K562 (cell line): ENCODE data around the gene PARD3. TPM values are rescaled to one million over a fixed set of nuclear protein-coding genes. Genes with fewer than 3 reads are reported as not detected.
A peak's percentile ranks its signal among the peaks of the same experiment; 100 is the strongest.

Experiments used
- ATAC-seq: fragments of 200-7000 bp; cut with Tn5 transposase; 3 replicates; pipeline ENCODE4 v1.9.1; 2020; ENCODE audit warnings: moderate library complexity
- BruUV-seq: library from RNA; stranded (reverse); fragments of 400-500 nt; replicated peaks from 2 replicates; lab custom pipeline; 2021; lab: Mats Ljungman, UMichigan
- CTCF ChIA-PET: fragments of 300-600 bp; formaldehyde crosslinking; extraction: SDS; loops from one replicate; lab custom pipeline; 2021; ENCODE audit warnings: low intra/inter-chr PET ratio; lab: Yijun Ruan, JAX
- POLR2A ChIA-PET: fragments of 300-600, 350-650 bp; sonication (Branson Sonifier 250); formaldehyde crosslinking; extraction: SDS; loops from one replicate; lab custom pipeline; 2021; ENCODE audit warnings: antibody characterized with exemption, inconsistent platforms; lab: Yijun Ruan, JAX
- DNase-seq, 4 experiments: peaks; one replicate each; pipeline versions ENCODE4 v3.0.0 to v3.0.0-alpha.2; 2011 to 2018; ENCODE audit warnings: low spot score in 3 of 4, mixed read lengths in 3 of 4; ENCODE audit errors: extremely low read depth in 1 of 4
- FAIRE-seq: peaks from 2 replicates; lab custom pipeline; 2011; peaks lifted over from hg19 to GRCh38; lab: Jason Lieb, UNC
- H2AFZ ChIP-seq: 2 replicates; pipeline ENCODE4 v1.6.0; 2011; ENCODE audit warnings: low read depth, low read length, control low read depth, inconsistent platforms
- H3K27ac ChIP-seq: fragments of 200-600 bp; 3 replicates; pipeline ENCODE4 v1.8.0; 2011; ENCODE audit warnings: low read depth, mild to moderate bottlenecking, control low read depth, inconsistent platforms, low read length, moderate library complexity, mixed read lengths; ENCODE audit errors: extremely low read depth
- H3K27me3 ChIP-seq, 2 experiments: fragments of 300-600 bp in 1 of 2; 2 replicates in 1 of 2; 3 replicates in 1 of 2; pipeline versions ENCODE4 v1.6.0 to v1.8.0; 2011; ENCODE audit warnings: inconsistent platforms in 2 of 2, low read length in 2 of 2, mild to moderate bottlenecking in 1 of 2, mixed read lengths in 1 of 2, moderate library complexity in 1 of 2; ENCODE audit not compliant: control insufficient read depth in 2 of 2, insufficient read depth in 2 of 2
- H3K36me3 ChIP-seq: fragments of 300-600 bp; 3 replicates; pipeline ENCODE4 v1.8.0; 2011; ENCODE audit warnings: mild to moderate bottlenecking, low read length, inconsistent platforms; ENCODE audit not compliant: control insufficient read depth, insufficient read depth
- H3K4me1 ChIP-seq, 2 experiments: fragments of 200-600 bp in 1 of 2; replicated peaks in 1 of 2; 2 replicates in 1 of 2; 3 replicates in 1 of 2; pipeline versions ENCODE4 v1.5.1 to v1.8.0; 2011; ENCODE audit warnings: inconsistent platforms in 2 of 2, low read length in 2 of 2, mild to moderate bottlenecking in 1 of 2, mixed read lengths in 1 of 2, moderate library complexity in 1 of 2; ENCODE audit not compliant: control insufficient read depth in 2 of 2, insufficient read depth in 2 of 2
- H3K4me2 ChIP-seq: 2 replicates; pipeline ENCODE4 v1.6.1; 2011; ENCODE audit warnings: low read length, control low read depth, inconsistent platforms, mixed read lengths; ENCODE audit not compliant: insufficient read depth
- H3K4me3 ChIP-seq: fragments of 200-600 bp; sonication (generic), shearing (Covaris generic); 2 replicates; pipeline ENCODE4 v1.5.1; 2016; ENCODE audit warnings: control low read depth, inconsistent platforms
- H3K79me2 ChIP-seq: fragments of 200-600 bp; 3 replicates; pipeline ENCODE4 v1.8.0; 2011; ENCODE audit warnings: low read length, inconsistent platforms; ENCODE audit not compliant: control insufficient read depth, insufficient read depth
- H3K9ac ChIP-seq, 2 experiments: 2 replicates each; pipeline versions ENCODE4 v1.6.0 to v1.6.1; 2011; ENCODE audit warnings: low read depth in 2 of 2, low read length in 2 of 2, control low read depth in 1 of 2, inconsistent platforms in 1 of 2, mild to moderate bottlenecking in 1 of 2, mixed read lengths in 1 of 2; ENCODE audit not compliant: insufficient read depth in 1 of 2
- H3K9me1 ChIP-seq: one replicate; pipeline ENCODE4 v1.6.0; 2011; ENCODE audit warnings: inconsistent platforms, mild to moderate bottlenecking, low read length, moderate library complexity; ENCODE audit not compliant: control insufficient read depth, insufficient read depth
- H3K9me3 ChIP-seq: replicated peaks from 2 replicates; pipeline ENCODE4 v1.5.1; 2011; ENCODE audit warnings: low read depth, low read length, inconsistent platforms; ENCODE audit not compliant: control insufficient read depth, insufficient read depth
- H4K20me1 ChIP-seq: replicated peaks from 2 replicates; pipeline ENCODE4 v1.6.1; 2011; ENCODE audit warnings: low read length, inconsistent platforms, mixed read lengths; ENCODE audit not compliant: control insufficient read depth, insufficient read depth
- HMGN3 ChIP-seq: IDR thresholded peaks from 2 replicates; pipeline ENCODE4 v1.6.1; 2011; ENCODE audit warnings: borderline replicate concordance, low read depth, mild to moderate bottlenecking, mixed read lengths, low read length; ENCODE audit not compliant: insufficient read length; ENCODE audit errors: extremely low read depth
- MYC ChIP-seq, 2 experiments: fragments of 250-450 bp in 1 of 2; sonication (Bioruptor Pico) in 1 of 2; IDR thresholded peaks; 2 replicates each; pipeline versions ENCODE4 v1.5.1 to v1.6.1; 2012 to 2021; ENCODE audit warnings: low read depth in 2 of 2, borderline replicate concordance in 1 of 2, improper control_type of control experiment in 1 of 2, low read length in 1 of 2, mild to moderate bottlenecking in 1 of 2, moderate library complexity in 1 of 2
- ZNF121 ChIP-seq: sonication (generic); formaldehyde crosslinking; conservative IDR thresholded peaks from 2 replicates; pipeline ENCODE4 v1.8.0; 2022; ENCODE audit warnings: missing genetic modification reagents
- WGBS: fragments of 100-300 bp; shearing (Covaris generic); methylation state at CpG from one replicate; pipeline ENCODE4 v1.1.6; 2016; ENCODE audit warnings: low coverage, mixed read lengths; ENCODE audit not compliant: insufficient coverage; ENCODE audit errors: missing lambda C conversion rate; 5-methylcytosine and 5-hydroxymethylcytosine counted together
- in situ Hi-C: fragments of 300-500 bp; cut with MboI; formaldehyde crosslinking; loops from 4 replicates; pipeline ENCODE4 v1.15.0; 2018; ENCODE audit warnings: inconsistent platforms, mixed read lengths
- intact Hi-C: fragments of 100-400 bp; cut with micrococcal nuclease; formaldehyde crosslinking; loops from 2 replicates; pipeline ENCODE4 v1.14.2; 2022
- polyA plus RNA-seq, 8 experiments: library from polyadenylated mRNA; depleted of rRNA in 4 of 8; stranded (reverse) in 5 of 8; unstranded in 3 of 8; fragments of >200 nt; fragmentation: Nextera tagmentation in 2 of 8; fragmentation: Illumina TruSeq in 1 of 8; extraction: Ambion mirVana in 2 of 8; extraction: Trizol in 1 of 8; gene quantifications; 2 replicates each; pipeline versions ENCODE4 v1.2.1 to v1.2.3, GENCODE V29; 2011 to 2014; ENCODE audit warnings: inconsistent platforms in 1 of 8, missing spikeins in 1 of 8
- total RNA-seq, 7 experiments: library from RNA; depleted of rRNA in 6 of 7; stranded (reverse); fragments of >200 nt in 6 of 7; fragmentation: Illumina TruSeq in 2 of 7; extraction: Trizol in 2 of 7; gene quantifications; 2 replicates each; pipeline versions ENCODE4 v1.2.1 to v1.2.3, GENCODE V29; 2011 to 2021; ENCODE audit warnings: low replicate concordance in 1 of 7

The PARD3 gene
- total and polyA plus RNA-seq, 9 of the 15 experiments (the other 6 are each of a cell fraction or from before 2014, with no cell fraction given), result 2.7 to 11.7 (median 7.7) TPM

GRCh38 chr10:34406463-34407323 lies 408.4 kb downstream of the PARD3 start:
- Histone ChIP-seq H3K9me1 (no peaks in the 10 kb centered on the region), H3K79me2 (no peaks in the 10 kb centered on the region), H3K4me1 (no peaks in the 10 kb centered on the region), H3K4me3 (no peak overlapping the region), H3K36me3 (no peaks in the 10 kb centered on the region), H3K27ac (no peak overlapping the region), H3K9me3 (no peaks in the 10 kb centered on the region), H2AFZ (no peak overlapping the region), H4K20me1 (no peaks in the 10 kb centered on the region), H3K27me3 (no peaks in the 10 kb centered on the region), H3K9ac (no peak overlapping the region), H3K4me2 (no peak overlapping the region)
- BruUV-seq, result no TSS peak
- no peak for TF ChIP-seq HMGN3
- TF ChIP-seq ZNF121, result peak; percentile 81
- no peak for TF ChIP-seq MYC (IDR thresholded peaks at IDR 0.05; ENCODE audit: low read depth, low read length)
- no peak for TF ChIP-seq MYC (CRISPR knock-in tag; IDR thresholded peaks at IDR 0.05; ENCODE audit: borderline replicate concordance, low read depth)
- ChIA-PET CTCF (no interaction called here), POLR2A (no interaction called here)
- ATAC-seq (no peak), FAIRE-seq (no peak), DNase-seq (no peak)
- intact Hi-C loops, result no loop called here
- WGBS, result 3% methylated on average over 4 of the region's 4 CpGs
- in situ Hi-C loops, result no loop called here
